OCI-LY3 (cell line): ENCODE results near the gene SLC35D2.

Source experiments
- CTCF ChIP-seq: fragments of 200-600, 300-600 bp; sonication (generic); IDR thresholded peaks from 2 replicates; pipeline ENCODE4 v1.5.1; 2014; ENCODE audit warnings: antibody characterized with exemption, low read length, low read depth
- EZH2phosphoT487 ChIP-seq: fragments of 200-600 bp; shearing (Covaris generic); IDR thresholded peaks from 2 replicates; pipeline ENCODE4 v1.6.1; 2018; ENCODE audit warnings: antibody characterized with exemption, mixed run types, low read depth

- TF ChIP-seq CTCF = no peak
- no peak for TF ChIP-seq EZH2phosphoT487
Measured at GRCh38 chr9:96360976-96361375, 22.5 kb downstream of the SLC35D2 start.
